Activated CD4-positive, alpha-beta T cell treated with anti-CD3 and anti-CD28 coated beads, Interleukin-2, amount 50 U/mL, for 1 hour (primary cell): Measurements from ENCODE around the gene ABHD14A.
"Not testable (repeated sequence)": the region's sequence is repeated elsewhere in the genome, so short reads cannot be mapped to it uniquely, and the experiment has no call there.

ENCODE experiments used
- DNase-seq: peaks from one replicate; pipeline ENCODE4 v3.0.0-alpha.2; 2020

The ABHD14A gene

GRCh38 chr3:51974963-51975851, at the start of gene ABHD14A:
ABHD14A (plus strand) TSS chr3:51975064; CDS start chr3:51975136, 72 bp downstream.
- peak; percentile 64 for DNase-seq

GRCh38 chr3:51927061-51927977, 47.5 kb upstream of the ABHD14A start:
- no peak for DNase-seq

- no peak for DNase-seq
Measured at GRCh38 chr3:51928438-51928837, 46.4 kb upstream of the ABHD14A start.

- DNase-seq: not testable (repeated sequence)
Measured at GRCh38 chr3:51928981-51929380, 45.9 kb upstream of the ABHD14A start.

- no peak for DNase-seq
Measured at GRCh38 chr3:51929420-51930003, 45.4 kb upstream of the ABHD14A start.

GRCh38 chr3:51930439-51930838, 44.4 kb upstream of the ABHD14A start:
- DNase-seq: no peak

GRCh38 chr3:51931756-51932155, 43.1 kb upstream of the ABHD14A start:
- no peak for DNase-seq

- DNase-seq: no peak
Measured at GRCh38 chr3:51932471-51933370, 42.1 kb upstream of the ABHD14A start.

GRCh38 chr3:51933471-51934138, 41.3 kb upstream of the ABHD14A start:
- DNase-seq: no peak

- no peak for DNase-seq
Measured at GRCh38 chr3:51934139-51934850, 40.6 kb upstream of the ABHD14A start.

GRCh38 chr3:51934991-51935885, 39.6 kb upstream of the ABHD14A start:
- DNase-seq: no peak

GRCh38 chr3:51935886-51936755, 38.7 kb upstream of the ABHD14A start:
- no peak for DNase-seq

GRCh38 chr3:51937014-51937413, 37.9 kb upstream of the ABHD14A start:
- no peak for DNase-seq

- DNase-seq: no peak
Measured at GRCh38 chr3:51937611-51938450, 37.0 kb upstream of the ABHD14A start.

- no peak for DNase-seq
Measured at GRCh38 chr3:51938780-51939425, 36.0 kb upstream of the ABHD14A start.

- DNase-seq: no peak
Measured at GRCh38 chr3:51940648-51941462, 34.0 kb upstream of the ABHD14A start.
